IPS DF 19.7 (cell line): ENCODE data around the gene TRIM51G.
"Not testable (repeated sequence)": the region's sequence is repeated elsewhere in the genome, so short reads cannot be mapped to it uniquely, and the experiment has no call there.

Source experiments
- DNase-seq: peaks from one replicate; pipeline ENCODE4 v3.0.0-alpha.2; 2013; ENCODE audit warnings: low read depth, low spot score

TRIM51G gene

GRCh38 chr11:48983785-48984184 is at the start of gene TRIM51G:
Gene TRIM51G (minus strand): TSS chr11:48983885. CDS start chr11:48981695, 2,190 bp downstream.
- not testable (repeated sequence) for DNase-seq

DNA sequence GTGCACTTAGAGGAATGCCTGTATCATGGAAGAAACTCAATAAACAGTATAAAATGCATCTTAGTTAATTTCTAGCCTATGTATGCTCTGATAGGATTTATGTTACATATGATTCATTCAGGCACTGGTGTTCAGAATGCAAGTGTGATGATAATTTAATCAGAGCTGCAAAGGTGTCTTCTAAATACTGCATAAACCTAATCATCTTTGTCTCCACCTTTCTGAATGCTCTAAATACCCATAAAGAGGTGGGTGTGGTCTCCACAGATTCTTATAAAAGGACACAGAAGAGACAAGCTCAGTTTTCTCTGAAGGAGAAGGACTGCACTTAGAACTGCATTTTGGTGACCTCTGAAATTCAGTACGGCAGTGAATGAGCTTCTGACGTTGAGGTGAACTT is 44.8 kb upstream of the TRIM51G start, which contains the start of gene TRIM49B:
Gene TRIM49B, plus strand, starts transcription at position 301 of the 400 bp plus-strand sequence. CDS start 2,777 bp downstream, outside the sequence.
- DNase-seq = not testable (repeated sequence)

DNA sequence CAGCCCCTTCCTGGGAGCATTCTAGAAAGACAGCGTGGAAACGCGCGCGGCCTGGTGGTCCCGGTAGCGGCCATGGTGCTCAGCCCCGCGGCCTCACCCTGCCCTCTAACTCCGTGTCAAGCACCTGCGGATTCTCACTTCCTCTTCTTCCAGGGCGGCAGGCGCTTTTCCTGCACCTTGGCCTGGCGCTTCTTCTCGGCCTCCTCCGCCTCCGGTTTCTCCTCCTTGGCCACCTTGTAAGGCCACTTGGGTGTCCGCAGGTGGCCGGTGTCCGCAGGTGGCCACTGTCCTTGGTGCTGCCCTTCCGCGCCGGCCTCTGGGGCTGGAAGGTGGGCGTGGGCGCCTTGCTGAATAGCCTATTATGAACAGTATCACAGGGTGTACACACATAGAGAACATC is 15.1 kb downstream of the TRIM51G start:
- DNase-seq = not testable (repeated sequence)

DNA sequence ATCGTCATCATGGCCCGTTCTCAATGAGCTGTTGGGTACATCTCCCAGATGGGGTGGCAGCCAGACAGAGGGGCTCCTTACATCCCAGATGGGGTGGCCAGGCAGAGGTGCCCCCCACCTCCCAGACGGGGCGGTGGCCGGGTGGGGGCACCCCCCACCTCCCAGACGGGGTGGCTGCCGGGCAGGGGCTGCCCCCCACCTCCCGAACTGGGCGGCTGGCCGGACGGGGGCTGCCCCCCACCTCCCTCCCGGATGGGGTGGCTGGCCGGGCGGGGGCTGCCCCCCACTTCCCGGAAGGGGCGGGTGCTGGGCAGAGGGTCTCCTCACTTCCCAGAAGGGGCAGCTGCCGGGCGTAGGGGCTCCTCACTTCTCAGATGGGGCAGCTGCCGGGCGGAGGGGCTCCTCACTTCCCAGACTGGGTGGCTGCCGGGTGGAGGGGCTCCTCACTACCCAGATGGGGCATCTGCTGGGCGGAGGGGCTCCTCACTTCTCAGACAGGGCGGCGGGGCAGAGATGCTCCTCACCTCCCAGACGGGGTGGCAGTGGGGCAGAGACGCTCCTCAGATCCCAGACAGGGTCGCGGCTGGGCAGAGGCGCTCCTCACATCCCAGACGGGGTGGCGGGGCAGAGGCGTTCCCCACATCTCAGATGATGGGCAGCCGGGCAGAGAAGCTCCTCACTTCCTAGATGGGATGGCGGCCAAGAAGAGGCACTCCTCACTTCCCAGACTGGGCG is 28.2 kb downstream of the TRIM51G start:
- DNase-seq = not testable (repeated sequence)

- DNase-seq = not testable (repeated sequence)
Observed at GRCh38 chr11:48945796-48946195, 37.9 kb downstream of the TRIM51G start.
